Fibroblast of lung (primary cell): ENCODE data around the gene NDUFB7. TPM values are rescaled to one million over a fixed set of nuclear protein-coding genes. Genes with fewer than 3 reads are reported as not detected.

Experiments
- DNase-seq, 2 donors: peaks; one replicate each; pipeline versions ENCODE4 v3.0.0 to v3.0.0-alpha.2; 2010; ENCODE audit warnings: low read depth in 2 of 2
- H2AFZ ChIP-seq: 2 replicates; pipeline ENCODE4 v1.5.1; 2012; ENCODE audit warnings: low read length, control low read depth, inconsistent platforms
- H3K27ac ChIP-seq: 2 replicates; pipeline ENCODE4 v1.5.1; 2011; ENCODE audit warnings: low read length, control low read depth; ENCODE audit not compliant: insufficient read depth
- H3K27me3 ChIP-seq: 2 replicates; pipeline ENCODE4 v1.5.1; 2011; ENCODE audit warnings: mild to moderate bottlenecking, low read length; ENCODE audit not compliant: control insufficient read depth, insufficient read depth
- H3K36me3 ChIP-seq: 2 replicates; pipeline ENCODE4 v1.5.1; 2011; ENCODE audit warnings: low read length; ENCODE audit not compliant: control insufficient read depth, insufficient read depth
- H3K4me1 ChIP-seq: 2 replicates; pipeline ENCODE4 v1.5.1; 2011; ENCODE audit warnings: low read length; ENCODE audit not compliant: control insufficient read depth, insufficient read depth; ENCODE audit errors: extremely low read depth
- H3K4me2 ChIP-seq: 2 replicates; pipeline ENCODE4 v1.5.1; 2011; ENCODE audit warnings: low read length, control low read depth; ENCODE audit not compliant: insufficient read depth; ENCODE audit errors: extremely low read depth
- H3K4me3 ChIP-seq, 4 experiments: fragments of 200-600 bp in 1 of 4; sonication (generic) in 1 of 4; replicated peaks in 1 of 4; 2 replicates each; pipeline ENCODE4 v1.5.1; 2011 to 2016; ENCODE audit warnings: low read length in 4 of 4, low read depth in 3 of 4, mild to moderate bottlenecking in 3 of 4, control low read depth in 2 of 4, inconsistent platforms in 1 of 4, mixed read lengths in 1 of 4; ENCODE audit not compliant: insufficient read depth in 1 of 4; ENCODE audit errors: control extremely low read depth in 1 of 4
- H3K79me2 ChIP-seq: 2 replicates; pipeline ENCODE4 v1.5.1; 2012; ENCODE audit warnings: mild to moderate bottlenecking, low read length, inconsistent platforms; ENCODE audit not compliant: control insufficient read depth, insufficient read depth
- H3K9ac ChIP-seq: 2 replicates; pipeline ENCODE4 v1.5.1; 2011; ENCODE audit warnings: mild to moderate bottlenecking, low read length, control low read depth; ENCODE audit not compliant: insufficient read depth
- H3K9me3 ChIP-seq: 2 replicates; pipeline ENCODE4 v1.5.1; 2012; ENCODE audit warnings: low read depth, low read length; ENCODE audit not compliant: control insufficient read depth, insufficient read depth
- H4K20me1 ChIP-seq: 2 replicates; pipeline ENCODE4 v1.5.1; 2011; ENCODE audit warnings: low read length; ENCODE audit not compliant: control insufficient read depth, insufficient read depth; ENCODE audit errors: extremely low read depth
- EZH2 ChIP-seq: IDR thresholded peaks from 2 replicates; pipeline ENCODE4 v1.5.1; 2012; ENCODE audit warnings: low read length, control low read depth, mild to moderate bottlenecking; ENCODE audit errors: missing control alignments
- polyA plus RNA-seq, 2 donors: library from polyadenylated mRNA; depleted of rRNA in 1 of 2; stranded (reverse) in 1 of 2; unstranded in 1 of 2; fragments of >200 nt; gene quantifications; 2 replicates each; pipeline ENCODE4 v1.2.1, GENCODE V29; 2011 to 2012; ENCODE audit warnings: missing spikeins in 1 of 2
- total RNA-seq: library from RNA; depleted of rRNA; stranded (reverse); fragments of >200 nt; gene quantifications from 2 replicates; pipeline ENCODE4 v1.2.1, GENCODE V29; 2014
- TF ChIP-seq, protein P1 (sequence below), 2 donors: IDR thresholded peaks in 1 of 2; conservative IDR thresholded peaks in 1 of 2; 1 replicate in 1 of 2; 2 replicates in 1 of 2; pipeline ENCODE4 v1.5.1; 2011 to 2012; ENCODE audit warnings: low read length in 2 of 2, control low read depth in 1 of 2, inconsistent platforms in 1 of 2, low read depth in 1 of 2, mild to moderate bottlenecking in 1 of 2

Gene NDUFB7
- total and polyA plus RNA-seq, 2 donors (not counting 1 experiment from before 2014, with no cell fraction given), result 100 to 253 TPM

DNA sequence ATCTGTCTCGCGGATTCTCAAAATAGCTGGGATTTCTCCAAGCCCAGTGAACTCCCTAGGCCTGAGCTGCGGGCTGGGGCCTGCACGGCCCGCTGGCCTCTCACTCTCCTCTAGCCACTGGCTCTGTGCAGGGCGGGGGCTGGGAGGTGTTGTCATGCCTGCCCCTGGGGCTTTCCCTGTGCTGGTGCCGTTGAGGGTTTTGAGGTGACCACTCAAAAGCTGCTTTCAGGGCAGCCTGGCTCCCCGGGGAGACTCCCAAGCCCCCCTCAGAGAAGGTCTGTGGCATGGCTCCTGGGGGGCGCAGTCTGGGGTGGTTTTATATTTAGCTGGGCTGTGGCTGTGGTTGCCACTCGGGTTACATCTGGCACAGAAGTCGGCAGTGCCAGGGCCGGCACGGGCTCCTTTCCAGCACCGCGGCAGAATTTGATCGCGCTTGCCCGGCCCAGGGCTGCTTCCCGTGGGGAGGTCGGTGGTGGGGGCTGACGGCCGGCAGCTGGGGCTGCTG is 10.0 kb downstream of the NDUFB7 start:
- H3K9ac ChIP-seq, result peak overlapping the region; percentile 65
- peak; percentile 34 to 37 for DNase-seq
- no peaks in the 10 kb centered on the region for H3K27me3 ChIP-seq
- H3K4me2 ChIP-seq, result peak overlapping the region; percentile 35
- H3K4me1 ChIP-seq, result peaks cover 7% of the 10 kb centered on the region
- H2AFZ ChIP-seq, result no peak overlapping the region
- TF ChIP-seq, protein P1, sequence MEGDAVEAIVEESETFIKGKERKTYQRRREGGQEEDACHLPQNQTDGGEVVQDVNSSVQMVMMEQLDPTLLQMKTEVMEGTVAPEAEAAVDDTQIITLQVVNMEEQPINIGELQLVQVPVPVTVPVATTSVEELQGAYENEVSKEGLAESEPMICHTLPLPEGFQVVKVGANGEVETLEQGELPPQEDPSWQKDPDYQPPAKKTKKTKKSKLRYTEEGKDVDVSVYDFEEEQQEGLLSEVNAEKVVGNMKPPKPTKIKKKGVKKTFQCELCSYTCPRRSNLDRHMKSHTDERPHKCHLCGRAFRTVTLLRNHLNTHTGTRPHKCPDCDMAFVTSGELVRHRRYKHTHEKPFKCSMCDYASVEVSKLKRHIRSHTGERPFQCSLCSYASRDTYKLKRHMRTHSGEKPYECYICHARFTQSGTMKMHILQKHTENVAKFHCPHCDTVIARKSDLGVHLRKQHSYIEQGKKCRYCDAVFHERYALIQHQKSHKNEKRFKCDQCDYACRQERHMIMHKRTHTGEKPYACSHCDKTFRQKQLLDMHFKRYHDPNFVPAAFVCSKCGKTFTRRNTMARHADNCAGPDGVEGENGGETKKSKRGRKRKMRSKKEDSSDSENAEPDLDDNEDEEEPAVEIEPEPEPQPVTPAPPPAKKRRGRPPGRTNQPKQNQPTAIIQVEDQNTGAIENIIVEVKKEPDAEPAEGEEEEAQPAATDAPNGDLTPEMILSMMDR (conservative IDR thresholded peaks at IDR 0.05 in 1 of 2, IDR thresholded peaks at IDR 0.05 in 1 of 2; ENCODE audit: low read depth in 1 of 2, low read length in 2 of 2), result no peak
- no peak for TF ChIP-seq EZH2
- peak overlapping the region; percentile 65 for H3K27ac ChIP-seq
- no peaks in the 10 kb centered on the region for H3K9me3 ChIP-seq
- H3K4me3 ChIP-seq, result peak overlapping the region in 1 of 4 experiments; percentile 4
- H3K36me3 ChIP-seq, result peaks cover 2% of the 10 kb centered on the region
- H3K79me2 ChIP-seq, result peaks cover 2% of the 10 kb centered on the region
- no peaks in the 10 kb centered on the region for H4K20me1 ChIP-seq

DNA sequence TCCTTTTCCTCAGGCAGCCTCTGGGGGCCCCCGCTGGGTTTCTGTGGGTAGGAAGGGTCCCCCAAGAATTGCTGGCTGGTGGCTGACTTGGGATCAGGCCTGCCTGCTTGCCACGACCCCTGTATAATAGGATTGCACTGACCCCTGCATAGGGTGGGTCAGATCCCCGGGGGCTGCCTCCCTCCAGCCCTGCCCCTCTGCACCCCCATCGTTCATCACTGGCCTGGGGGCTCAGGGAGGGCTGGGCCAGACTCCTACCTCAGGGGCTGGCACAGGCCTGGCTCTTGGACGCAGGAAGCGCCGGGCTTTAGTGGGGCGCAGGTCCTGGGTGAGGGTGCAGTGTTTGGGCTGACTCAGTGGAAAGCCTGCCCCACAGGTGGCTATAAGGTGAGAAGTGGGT is 10.6 kb downstream of the NDUFB7 start:
- peak overlapping the region; percentile 13 for H3K4me2 ChIP-seq
- H3K27ac ChIP-seq, result peak overlapping the region; percentile 65

DNA sequence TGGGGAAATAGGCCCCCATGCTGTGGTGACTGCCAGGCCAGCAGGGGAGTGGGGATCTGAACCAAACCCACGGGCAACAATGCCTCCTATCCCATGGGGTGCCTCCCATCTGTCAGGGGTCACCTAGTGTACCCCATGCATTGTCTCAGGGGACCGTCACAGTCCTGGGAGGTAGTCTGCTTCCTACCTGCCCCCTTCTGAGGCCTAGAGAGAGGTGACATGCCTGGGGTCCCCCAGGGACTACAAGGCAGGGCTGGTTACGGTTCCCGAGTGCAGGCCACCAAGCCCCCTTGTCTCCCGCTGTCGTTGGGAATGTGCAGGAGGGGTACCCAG is 11.1 kb downstream of the NDUFB7 start:
- H3K9ac ChIP-seq, result no peak overlapping the region

More for the DNA sequence above, 10.6 kb downstream of the NDUFB7 start:
- no peak for DNase-seq
- Histone ChIP-seq H3K4me1 (peaks cover 7% of the 10 kb centered on the region), H3K9me3 (no peaks in the 10 kb centered on the region), H3K36me3 (peaks cover 2% of the 10 kb centered on the region), H3K27me3 (no peaks in the 10 kb centered on the region), H3K4me3 (no peak overlapping the region), H3K79me2 (peaks cover 2% of the 10 kb centered on the region), H3K9ac (peak overlapping the region; percentile 65), H2AFZ (no peak overlapping the region), H4K20me1 (no peaks in the 10 kb centered on the region)
- TF ChIP-seq EZH2, result no peak
- TF ChIP-seq, protein P1 (conservative IDR thresholded peaks at IDR 0.05 in 1 of 2, IDR thresholded peaks at IDR 0.05 in 1 of 2; ENCODE audit: low read depth in 1 of 2, low read length in 2 of 2), result no peak

More for the DNA sequence above, 11.1 kb downstream of the NDUFB7 start:
- Histone ChIP-seq H3K4me1 (peaks cover 7% of the 10 kb centered on the region), H3K9me3 (no peaks in the 10 kb centered on the region), H2AFZ (no peak overlapping the region), H3K36me3 (no peaks in the 10 kb centered on the region), H3K27ac (no peak overlapping the region), H3K4me3 (no peak overlapping the region), H4K20me1 (no peaks in the 10 kb centered on the region), H3K27me3 (no peaks in the 10 kb centered on the region), H3K79me2 (peaks cover 2% of the 10 kb centered on the region), H3K4me2 (no peak overlapping the region)
- DNase-seq, result no peak
- no peak for TF ChIP-seq EZH2
- TF ChIP-seq, protein P1 (conservative IDR thresholded peaks at IDR 0.05 in 1 of 2, IDR thresholded peaks at IDR 0.05 in 1 of 2; ENCODE audit: low read depth in 1 of 2, low read length in 2 of 2), result no peak
